ENCODE measurements around the gene GABBR2. TPM values are rescaled to one million over a fixed set of nuclear protein-coding genes. Genes with fewer than 3 reads are reported as not detected.
A peak's percentile ranks its signal among the peaks of the same experiment; 100 is the strongest.

The GABBR2 gene
- total RNA-seq, 1 experiment from 2014 or later: 0.23 TPM

- H3K27me3 ChIP-seq (replicated peaks; ENCODE audit: control insufficient read depth, insufficient read depth, low read length): no peaks in the 10 kb centered on the region
- no peak for TF ChIP-seq CTCF (IDR thresholded peaks at IDR 0.05; ENCODE audit: insufficient read depth in 1 of 2, low read depth in 1 of 2, low read length in 1 of 2, severe bottlenecking in 1 of 2, unreplicated experiment in 1 of 2)
- Mint-ChIP-seq H3K36me3 (ENCODE audit: insufficient read depth, unreplicated experiment) (no peaks in the 10 kb centered on the region), H3K4me3 (ENCODE audit: unreplicated experiment) (no peak overlapping the region), H3K4me1 (ENCODE audit: low read depth, unreplicated experiment) (peaks cover 12% of the 10 kb centered on the region), H3K9me3 (ENCODE audit: unreplicated experiment) (no peaks in the 10 kb centered on the region), H3K27me3 (ENCODE audit: insufficient read depth, unreplicated experiment) (no peaks in the 10 kb centered on the region), H3K27ac (ENCODE audit: unreplicated experiment) (no peak overlapping the region)
- H3K4me3 ChIP-seq (ENCODE audit: low read depth, low read length): no peak overlapping the region
- no peaks in the 10 kb centered on the region for H3K36me3 ChIP-seq (ENCODE audit: control insufficient read depth, insufficient read depth, low read length)
- H3K9me3 ChIP-seq: no peaks in the 10 kb centered on the region
- POLR2A ChIA-PET: no interaction called here
- no peak for DNase-seq
- CTCF ChIA-PET: no interaction called here
- H3K4me1 ChIP-seq: peaks cover 29% of the 10 kb centered on the region
- intact Hi-C loops (cut with micrococcal nuclease; ENCODE audit: unreplicated experiment): loop anchor here (10.0 kb wide), 2 partner anchors 416 to 1054 kb away; partner anchors contain the start of gene ANKS6
- no TSS peak for BruUV-seq (replicated peaks)
Observed at GRCh38 chr9:98378794-98379193, 329.9 kb downstream of the GABBR2 start.

GRCh38 chr9:98378206-98378780 lies 330.4 kb downstream of the GABBR2 start:
- no peaks in the 10 kb centered on the region for H3K36me3 Mint-ChIP-seq (ENCODE audit: insufficient read depth, unreplicated experiment)
- H3K27me3 Mint-ChIP-seq (ENCODE audit: insufficient read depth, unreplicated experiment): no peaks in the 10 kb centered on the region
- H3K4me1 Mint-ChIP-seq (ENCODE audit: low read depth, unreplicated experiment): peaks cover 12% of the 10 kb centered on the region
- peaks cover 33% of the 10 kb centered on the region for H3K4me1 ChIP-seq
- no TSS peak for BruUV-seq (replicated peaks)
- no peak overlapping the region for H3K4me3 Mint-ChIP-seq (ENCODE audit: unreplicated experiment)
- CTCF ChIA-PET: no interaction called here
- no peaks in the 10 kb centered on the region for H3K27me3 ChIP-seq (replicated peaks; ENCODE audit: control insufficient read depth, insufficient read depth, low read length)
- POLR2A ChIA-PET: no interaction called here
- H3K9me3 ChIP-seq: no peaks in the 10 kb centered on the region
- no peaks in the 10 kb centered on the region for H3K9me3 Mint-ChIP-seq (ENCODE audit: unreplicated experiment)
- H3K27ac Mint-ChIP-seq (ENCODE audit: unreplicated experiment): no peak overlapping the region
- intact Hi-C loops (cut with micrococcal nuclease; ENCODE audit: unreplicated experiment): loop anchor here (10.0 kb wide), 2 partner anchors 417 to 1053 kb away; partner anchors contain the start of gene ANKS6
- DNase-seq: no peak
- TF ChIP-seq CTCF (IDR thresholded peaks at IDR 0.05; ENCODE audit: insufficient read depth in 1 of 2, low read depth in 1 of 2, low read length in 1 of 2, severe bottlenecking in 1 of 2, unreplicated experiment in 1 of 2): no peak
- no peaks in the 10 kb centered on the region for H3K36me3 ChIP-seq (ENCODE audit: control insufficient read depth, insufficient read depth, low read length)
- H3K4me3 ChIP-seq (ENCODE audit: low read depth, low read length): no peak overlapping the region

- peaks cover 35% of the 10 kb centered on the region for H3K4me1 ChIP-seq
- H3K36me3 ChIP-seq (ENCODE audit: control insufficient read depth, insufficient read depth, low read length): no peaks in the 10 kb centered on the region
- Mint-ChIP-seq H3K36me3 (ENCODE audit: insufficient read depth, unreplicated experiment) (no peaks in the 10 kb centered on the region), H3K4me3 (ENCODE audit: unreplicated experiment) (peak overlapping the region; percentile 47), H3K27ac (ENCODE audit: unreplicated experiment) (peak overlapping the region; percentile 88), H3K4me1 (ENCODE audit: low read depth, unreplicated experiment) (peaks cover 12% of the 10 kb centered on the region), H3K27me3 (ENCODE audit: insufficient read depth, unreplicated experiment) (no peaks in the 10 kb centered on the region), H3K9me3 (ENCODE audit: unreplicated experiment) (no peaks in the 10 kb centered on the region)
- peak; percentile 19 to 45 for DNase-seq
- H3K4me3 ChIP-seq (ENCODE audit: low read depth, low read length): no peak overlapping the region
- intact Hi-C loops (cut with micrococcal nuclease; ENCODE audit: unreplicated experiment): loop anchor here (2.0 to 10.0 kb wide), 3 partner anchors 60 to 1050 kb away; partner anchors contain the start of gene ANKS6
- ChIA-PET POLR2A (interaction anchor here (0.9 kb wide), 1 partner anchor 742 kb away, joined by 7 read pairs; the partner anchor contains the start of gene TSTD2), CTCF (interaction anchor here (0.6 to 1.2 kb wide), 6 partner anchors 25 to 401 kb away, joined by 3 to 5 read pairs (median 3); partner anchors contain the start of gene NANS)
- BruUV-seq (replicated peaks): TSS peak; percentile 92
- H3K27me3 ChIP-seq (replicated peaks; ENCODE audit: control insufficient read depth, insufficient read depth, low read length): no peaks in the 10 kb centered on the region
- H3K9me3 ChIP-seq: no peaks in the 10 kb centered on the region
- TF ChIP-seq CTCF (IDR thresholded peaks at IDR 0.05; ENCODE audit: insufficient read depth in 1 of 2, low read depth in 1 of 2, low read length in 1 of 2, severe bottlenecking in 1 of 2, unreplicated experiment in 1 of 2): no peak
Observed at GRCh38 chr9:98375138-98375726, 333.5 kb downstream of the GABBR2 start.

Measured in Caco-2 (cell line).